ENCODE results near the gene SDK1.

The SDK1 gene

DNA sequence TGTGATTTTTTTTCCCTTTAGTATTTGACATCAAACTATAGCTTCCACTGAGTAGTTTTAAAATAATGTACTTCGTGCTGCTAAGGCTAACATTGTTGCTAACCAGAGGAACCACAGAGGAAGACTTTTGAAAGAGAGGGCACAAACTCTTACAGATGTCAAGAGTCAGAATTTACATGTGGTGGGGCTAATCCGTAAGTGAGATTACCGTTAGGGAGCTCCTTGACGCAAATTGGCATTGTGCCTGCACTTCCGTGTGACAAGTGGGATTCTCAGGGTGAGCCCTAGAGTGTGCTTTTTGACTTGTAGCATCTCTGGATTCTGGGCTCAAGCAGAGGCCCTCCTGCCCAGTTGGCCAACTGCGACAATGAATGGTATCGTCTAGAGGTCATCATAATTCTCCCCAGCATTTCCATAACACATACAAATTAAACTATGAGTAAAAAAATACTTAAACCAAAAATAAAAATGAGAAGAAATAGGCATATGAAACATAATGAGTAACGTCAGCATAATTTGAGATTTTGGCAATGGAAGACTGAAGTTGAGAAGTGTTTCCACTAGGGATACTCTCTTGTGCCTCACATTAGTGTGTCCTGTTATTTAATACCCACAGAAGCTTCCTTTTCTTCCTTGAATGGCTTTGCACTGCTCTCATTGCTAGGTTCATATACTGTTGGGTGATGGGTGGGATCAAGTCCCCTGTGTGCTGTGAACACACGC is 164.0 kb downstream of the SDK1 start:
- DNase-seq: peak; percentile 65

- no peak for DNase-seq
These were observed 165.2 kb downstream of the SDK1 start for GRCh38 chr7:3466261-3466660.

- DNase-seq: no peak
These were observed 168.6 kb downstream of the SDK1 start for GRCh38 chr7:3469641-3470040.

GRCh38 chr7:3480197-3480596 is 179.1 kb downstream of the SDK1 start:
- DNase-seq: no peak

- DNase-seq: no peak
These were observed 180.4 kb downstream of the SDK1 start for GRCh38 chr7:3481435-3481834.

GRCh38 chr7:3482147-3482921 is 181.3 kb downstream of the SDK1 start:
- no peak for DNase-seq

GRCh38 chr7:3486841-3487240 is 185.8 kb downstream of the SDK1 start:
- DNase-seq: no peak

- no peak for DNase-seq
These were observed 187.8 kb downstream of the SDK1 start for GRCh38 chr7:3488829-3489228.

DNA sequence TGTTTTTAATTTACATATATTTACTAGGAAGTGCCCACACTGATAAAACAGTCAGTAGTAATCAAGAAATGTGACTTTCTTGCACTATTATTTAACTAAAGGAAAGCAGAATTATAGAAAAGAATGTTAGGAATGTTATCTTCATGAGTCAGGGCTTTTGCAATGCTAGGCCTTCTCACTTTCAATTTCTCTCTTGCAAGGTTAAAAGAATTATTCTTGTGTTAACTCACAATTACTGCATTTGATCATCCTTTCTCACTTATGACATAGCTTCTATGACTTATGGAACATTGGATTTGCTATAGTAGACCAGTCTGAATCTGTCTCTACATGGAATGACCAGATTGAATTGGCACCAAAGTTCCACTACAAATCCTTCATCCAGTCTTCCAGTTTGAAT is 192.4 kb downstream of the SDK1 start:
- no peak for DNase-seq

DNA sequence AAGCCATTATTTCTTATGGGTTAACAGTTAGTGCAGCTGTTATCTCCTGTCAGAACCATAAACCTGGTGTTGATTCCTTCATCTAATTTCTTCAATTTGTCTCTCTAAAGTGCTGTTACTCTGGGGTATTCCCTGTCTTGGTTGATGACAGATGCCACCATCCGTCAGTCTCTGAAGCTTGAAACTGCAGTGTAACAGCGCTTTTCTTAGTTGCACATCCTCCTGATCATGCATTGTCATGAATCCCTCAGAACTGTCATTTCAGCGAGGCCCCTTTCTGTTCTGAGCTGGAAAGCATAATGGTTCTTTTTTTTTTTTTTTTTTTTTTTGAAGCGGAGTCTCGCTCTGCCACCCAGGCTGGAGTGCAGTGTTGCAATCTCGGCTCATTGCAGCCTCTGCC is 193.9 kb downstream of the SDK1 start:
- no peak for DNase-seq

- DNase-seq: no peak
These were observed 194.5 kb downstream of the SDK1 start for GRCh38 chr7:3495530-3495929.

DNA sequence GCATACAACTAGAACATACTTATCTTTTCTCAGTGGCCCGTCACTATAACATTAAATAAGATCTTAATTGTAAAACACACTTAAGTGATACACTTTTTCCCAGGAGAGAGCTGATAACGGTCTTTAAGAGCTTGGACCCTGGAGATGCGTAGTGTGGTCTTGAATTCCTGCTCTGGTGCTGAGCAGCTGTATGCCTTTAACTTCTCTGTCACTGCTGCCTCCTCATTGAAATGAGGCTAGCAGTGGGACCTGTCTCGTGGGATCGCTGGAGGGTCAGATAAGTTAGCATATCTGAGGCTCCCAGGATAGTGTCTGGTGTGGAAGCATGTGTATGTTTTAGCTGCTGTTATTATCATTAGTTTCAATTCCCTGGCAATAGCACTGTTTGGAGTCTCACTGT is 194.9 kb downstream of the SDK1 start:
- no peak for DNase-seq

DNA sequence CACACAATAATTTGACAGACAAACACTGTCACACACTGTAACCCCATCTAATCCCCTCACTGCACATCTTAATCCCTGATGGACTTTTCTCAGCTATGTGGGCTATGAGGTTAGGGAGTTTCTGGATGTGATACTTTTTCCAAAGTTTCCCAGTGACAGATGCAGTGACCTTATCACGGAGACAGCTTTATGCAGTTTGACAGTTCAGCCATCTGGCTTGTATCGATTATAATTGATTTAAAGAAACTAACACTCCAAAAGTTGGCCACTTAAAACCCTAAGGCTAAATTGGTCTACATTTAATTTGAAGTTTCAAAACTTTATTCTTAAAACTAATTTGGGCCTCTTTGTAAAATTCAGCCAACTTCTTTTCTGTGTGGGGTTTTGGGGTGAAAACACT is 196.7 kb downstream of the SDK1 start:
- DNase-seq: peak; percentile 12

- no peak for DNase-seq
These were observed 200.6 kb downstream of the SDK1 start for GRCh38 chr7:3501671-3502070.

GRCh38 chr7:3504384-3504783 is 203.3 kb downstream of the SDK1 start:
- no peak for DNase-seq

GRCh38 chr7:3510101-3511020 is 209.3 kb downstream of the SDK1 start:
- no peak for DNase-seq

DNA sequence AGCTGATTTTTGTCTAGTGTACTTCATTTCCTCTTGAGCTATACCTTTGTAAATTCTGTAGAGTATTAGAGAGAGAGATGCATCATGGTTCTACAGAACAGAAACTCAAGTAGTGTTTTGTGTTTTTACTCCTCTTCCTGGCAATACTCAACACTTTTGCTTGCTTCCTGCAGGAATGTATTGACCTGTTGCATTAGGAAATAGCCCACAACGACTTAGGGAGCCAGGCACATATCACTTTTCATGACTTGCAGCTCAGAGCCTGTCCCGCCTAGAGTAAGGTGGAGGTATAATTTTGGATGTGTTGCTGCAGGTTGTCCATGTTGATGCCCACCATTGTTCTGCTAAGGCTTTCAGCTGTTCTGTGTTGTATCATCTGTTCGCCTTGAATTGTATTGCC is 216.3 kb downstream of the SDK1 start:
- no peak for DNase-seq

DNA sequence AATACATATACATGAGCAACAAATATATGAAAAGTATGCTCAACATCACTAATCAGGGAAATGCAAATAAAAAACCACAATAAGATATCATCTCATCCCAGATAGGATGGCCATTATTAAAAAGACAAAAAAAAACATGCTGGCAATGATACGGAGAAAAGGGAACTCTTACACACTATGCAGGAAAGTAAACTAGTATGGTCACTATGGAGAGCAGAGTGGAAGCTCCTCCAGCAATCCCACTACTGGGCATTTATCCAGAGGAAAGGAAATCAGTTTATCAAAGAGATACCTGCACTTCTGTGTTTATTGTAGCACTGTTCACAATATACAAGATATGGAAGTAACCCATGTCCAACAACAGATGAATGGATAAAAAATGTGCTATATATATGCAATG is 217.5 kb downstream of the SDK1 start:
- no peak for DNase-seq

- peak; percentile 44 for DNase-seq
These were observed 219.2 kb downstream of the SDK1 start for GRCh38 chr7:3520206-3520605.

- DNase-seq: no peak
These were observed 226.6 kb downstream of the SDK1 start for GRCh38 chr7:3527496-3528124.

GRCh38 chr7:3533040-3533439 is 232.0 kb downstream of the SDK1 start:
- DNase-seq: peak; percentile 9

DNA sequence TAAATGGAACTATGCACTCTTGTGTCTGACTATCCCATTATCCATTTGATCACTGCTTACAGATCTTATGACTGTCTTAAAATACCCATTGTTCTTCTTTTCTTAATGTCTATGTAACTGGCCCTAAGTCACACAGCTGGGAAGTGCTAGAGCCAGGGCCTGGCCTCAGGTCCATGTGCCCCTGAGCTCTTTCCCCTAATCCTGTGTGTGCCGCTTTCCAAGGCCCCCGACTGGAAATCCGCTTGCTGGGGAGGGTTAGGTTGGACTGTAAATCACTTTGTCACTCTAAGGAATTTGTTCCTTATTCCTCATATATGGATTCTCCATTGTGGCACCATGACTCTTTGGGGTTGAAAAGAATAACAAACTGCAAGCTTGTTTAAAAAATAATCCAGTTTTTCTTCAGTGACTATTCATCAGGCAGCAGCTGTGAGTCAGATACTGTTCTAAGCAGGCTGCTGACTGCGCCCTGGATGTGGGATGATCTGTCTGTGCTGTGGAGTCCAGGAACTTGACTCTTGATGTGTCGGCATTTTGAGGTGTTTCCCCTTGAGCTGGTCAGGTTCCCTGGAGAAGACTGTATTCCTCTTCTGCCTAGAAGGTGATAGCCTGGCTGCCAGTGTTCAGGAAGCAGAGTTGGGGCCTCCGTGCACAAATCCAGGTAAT is 236.3 kb downstream of the SDK1 start:
- no peak for DNase-seq
